Common myeloid progenitor, CD34-positive (primary cell): ENCODE data around the gene GABBR2.

Experiments
- CTCF ChIA-PET: fragments of 350-600 bp; sonication (Branson Sonifier 250); formaldehyde crosslinking; loops from one replicate; lab custom pipeline; 2021; ENCODE audit warnings: antibody characterized with exemption; lab: Charles Lee
- POLR2A ChIA-PET: fragments of 350-600 bp; sonication (Branson Sonifier 250); formaldehyde crosslinking; loops from one replicate; lab custom pipeline; 2021; ENCODE audit warnings: antibody characterized with exemption; lab: Charles Lee
- DNase-seq, 3 donors: peaks; one replicate each; pipeline versions ENCODE4 v3.0.0 to v3.0.0-alpha.2; 2013
- H3K27ac ChIP-seq, 2 experiments: 1 replicate in 1 of 2; 2 replicates in 1 of 2; pipeline ENCODE4 v1.7.0; 2013; ENCODE audit warnings: inconsistent platforms in 2 of 2, low read length in 2 of 2, mild to moderate bottlenecking in 2 of 2, low read depth in 1 of 2, moderate library complexity in 1 of 2; ENCODE audit not compliant: severe bottlenecking in 2 of 2, insufficient read depth in 1 of 2, poor library complexity in 1 of 2
- H3K27me3 ChIP-seq, 5 experiments: replicated peaks in 2 of 5; 1 replicate in 3 of 5; 2 replicates in 2 of 5; pipeline versions ENCODE4 v1.6.1 to v1.7.0; 2013; ENCODE audit warnings: low read length in 4 of 5, mild to moderate bottlenecking in 2 of 5, moderate library complexity in 2 of 5, inconsistent platforms in 1 of 5; ENCODE audit not compliant: insufficient read depth in 5 of 5, control insufficient read depth in 4 of 5
- H3K36me3 ChIP-seq, 4 experiments: 1 replicate in 2 of 4; 2 replicates in 2 of 4; pipeline versions ENCODE4 v1.6.1 to v1.7.0; 2013; ENCODE audit warnings: low read length in 3 of 4, control low read depth in 1 of 4, mild to moderate bottlenecking in 1 of 4; ENCODE audit not compliant: control insufficient read depth in 4 of 4, insufficient read depth in 4 of 4
- H3K4me1 ChIP-seq, 4 experiments: 1 replicate in 3 of 4; 2 replicates in 1 of 4; pipeline versions ENCODE4 v1.6.1 to v1.7.1; 2013; ENCODE audit warnings: low read length in 3 of 4, mild to moderate bottlenecking in 3 of 4, control low read depth in 1 of 4, inconsistent platforms in 1 of 4, moderate library complexity in 1 of 4; ENCODE audit not compliant: control insufficient read depth in 4 of 4, insufficient read depth in 4 of 4; ENCODE audit errors: control extremely low read depth in 1 of 4
- H3K4me3 ChIP-seq, 7 experiments: 1 replicate in 4 of 7; 2 replicates in 3 of 7; pipeline versions ENCODE4 v1.5.1 to v1.7.0; 2013; ENCODE audit warnings: mild to moderate bottlenecking in 7 of 7, low read length in 6 of 7, moderate library complexity in 6 of 7, inconsistent platforms in 2 of 7, low read depth in 2 of 7, control low read depth in 1 of 7; ENCODE audit not compliant: insufficient read depth in 4 of 7, control insufficient read depth in 1 of 7; ENCODE audit errors: extremely low read depth in 1 of 7
- H3K9me3 ChIP-seq, 5 experiments: 1 replicate in 4 of 5; 2 replicates in 1 of 5; pipeline versions ENCODE4 v1.6.1 to v1.7.1; 2013; ENCODE audit warnings: low read length in 4 of 5, mild to moderate bottlenecking in 2 of 5, inconsistent platforms in 1 of 5, low read depth in 1 of 5, moderate library complexity in 1 of 5; ENCODE audit not compliant: control insufficient read depth in 4 of 5, insufficient read depth in 2 of 5; ENCODE audit errors: control extremely low read depth in 1 of 5
- WGBS: methylation state at CpG from one replicate; pipeline ENCODE4 v1.1.5; 2013; ENCODE audit not compliant: insufficient coverage; 5-methylcytosine and 5-hydroxymethylcytosine counted together

GABBR2 gene

DNA sequence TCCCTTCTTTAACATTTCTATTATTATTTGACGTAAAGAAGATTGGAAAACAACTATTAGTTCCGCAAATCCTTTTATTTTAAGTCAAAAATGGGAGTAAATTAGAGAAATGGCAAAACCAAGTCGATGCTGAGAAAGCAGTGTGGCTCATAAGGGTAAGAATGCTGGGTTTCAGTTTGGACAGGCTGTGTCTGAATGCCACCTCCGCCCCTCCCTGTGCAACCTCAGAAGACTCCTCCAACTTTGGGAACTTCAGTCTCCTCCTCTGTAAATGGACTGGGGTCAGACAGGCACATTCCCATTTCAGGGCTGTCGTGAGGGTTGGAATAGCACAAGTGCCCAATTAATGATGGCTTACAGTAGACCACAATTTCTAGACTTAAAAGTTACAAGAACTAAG, 154.0 kb downstream of the GABBR2 start:
- H3K9me3 ChIP-seq: no peaks in the 10 kb centered on the region
- H3K4me1 ChIP-seq: no peaks in the 10 kb centered on the region
- no peaks in the 10 kb centered on the region for H3K36me3 ChIP-seq
- DNase-seq: no peak
- POLR2A ChIA-PET: no interaction called here
- 100% methylated on average over 1 of the region's 5 CpGs for WGBS
- H3K27me3 ChIP-seq: no peaks in the 10 kb centered on the region
- CTCF ChIA-PET: no interaction called here
- H3K4me3 ChIP-seq: no peak overlapping the region
- H3K27ac ChIP-seq: no peak overlapping the region

DNA sequence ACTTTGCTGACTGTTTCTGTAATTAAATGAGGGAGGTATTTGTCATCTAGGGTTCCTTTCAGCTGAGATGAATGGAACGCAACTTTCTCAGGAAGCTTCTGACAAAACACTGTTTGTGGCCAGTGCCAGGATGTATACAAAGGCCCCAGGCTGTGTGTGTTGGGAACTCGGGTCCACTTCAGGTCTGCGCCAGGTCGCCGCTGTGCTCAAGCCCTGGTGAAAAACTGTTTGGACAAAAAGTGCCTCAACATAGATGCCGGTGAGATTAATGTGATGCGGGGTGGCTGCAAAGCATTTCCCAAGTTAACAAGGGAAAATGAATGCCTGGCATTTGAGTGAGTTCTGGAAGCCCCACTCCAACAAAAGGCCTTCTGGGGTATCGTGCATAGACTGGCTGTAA, 156.4 kb downstream of the GABBR2 start:
- WGBS: 91% methylated on average over 7 of the region's 8 CpGs
- Histone ChIP-seq H3K4me1 (no peaks in the 10 kb centered on the region), H3K36me3 (no peaks in the 10 kb centered on the region), H3K27ac (no peak overlapping the region), H3K4me3 (no peak overlapping the region), H3K27me3 (no peaks in the 10 kb centered on the region), H3K9me3 (peaks cover 0 to 4% (median 0%) of the 10 kb centered on the region in 5 experiments)
- POLR2A ChIA-PET: no interaction called here
- CTCF ChIA-PET: interaction anchor here (1.7 kb wide), 1 partner anchor 13 kb away, joined by 4 read pairs; no protein-coding TSS in a partner anchor
- DNase-seq: no peak

DNA sequence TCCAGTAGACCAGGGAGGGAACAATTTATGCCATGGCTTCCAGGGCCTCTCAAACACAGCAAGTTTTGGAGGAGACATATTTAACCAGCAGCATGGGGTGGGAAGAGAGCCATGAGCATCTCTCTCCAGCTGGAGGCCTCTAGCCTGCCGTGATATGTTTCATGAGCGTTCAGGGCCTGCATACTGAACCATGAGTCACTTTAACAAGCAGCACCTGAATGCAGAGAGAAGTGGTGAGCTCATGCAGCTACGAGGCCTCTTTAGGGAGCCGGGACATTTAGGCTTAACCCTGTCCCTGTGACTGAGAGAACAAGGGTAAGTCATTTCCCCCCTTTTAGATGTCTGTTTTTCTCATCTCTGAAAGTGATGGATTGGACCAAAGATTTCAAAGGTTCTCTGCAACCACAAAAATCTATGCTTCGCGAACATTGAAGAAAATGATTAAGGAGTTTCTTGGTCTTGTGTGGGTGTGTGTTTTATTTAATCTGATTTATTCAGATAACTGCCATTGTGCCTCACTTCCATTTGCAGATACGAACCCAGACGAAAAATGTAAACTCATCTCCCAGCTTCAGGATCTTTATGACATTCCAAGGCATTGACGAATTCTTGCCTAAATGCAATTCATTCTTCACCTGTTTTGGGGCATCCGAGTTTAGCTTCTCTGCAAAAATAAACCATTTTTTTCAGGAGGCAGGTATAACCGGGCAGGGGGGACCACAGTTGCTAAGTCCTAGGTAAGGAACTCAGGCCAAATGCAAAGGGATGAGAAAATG, 157.0 kb downstream of the GABBR2 start:
- peaks cover 0 to 4% (median 0%) of the 10 kb centered on the region in 5 experiments for H3K9me3 ChIP-seq
- H3K27me3 ChIP-seq: no peaks in the 10 kb centered on the region
- no peak overlapping the region for H3K4me3 ChIP-seq
- no peaks in the 10 kb centered on the region for H3K4me1 ChIP-seq
- ChIA-PET POLR2A (no interaction called here), CTCF (interaction anchor here (1.7 kb wide), 1 partner anchor 13 kb away, joined by 4 read pairs; no protein-coding TSS in a partner anchor)
- no peaks in the 10 kb centered on the region for H3K36me3 ChIP-seq
- no peak for DNase-seq
- WGBS: 97% methylated on average over 7 of the region's 11 CpGs
- H3K27ac ChIP-seq: no peak overlapping the region

DNA sequence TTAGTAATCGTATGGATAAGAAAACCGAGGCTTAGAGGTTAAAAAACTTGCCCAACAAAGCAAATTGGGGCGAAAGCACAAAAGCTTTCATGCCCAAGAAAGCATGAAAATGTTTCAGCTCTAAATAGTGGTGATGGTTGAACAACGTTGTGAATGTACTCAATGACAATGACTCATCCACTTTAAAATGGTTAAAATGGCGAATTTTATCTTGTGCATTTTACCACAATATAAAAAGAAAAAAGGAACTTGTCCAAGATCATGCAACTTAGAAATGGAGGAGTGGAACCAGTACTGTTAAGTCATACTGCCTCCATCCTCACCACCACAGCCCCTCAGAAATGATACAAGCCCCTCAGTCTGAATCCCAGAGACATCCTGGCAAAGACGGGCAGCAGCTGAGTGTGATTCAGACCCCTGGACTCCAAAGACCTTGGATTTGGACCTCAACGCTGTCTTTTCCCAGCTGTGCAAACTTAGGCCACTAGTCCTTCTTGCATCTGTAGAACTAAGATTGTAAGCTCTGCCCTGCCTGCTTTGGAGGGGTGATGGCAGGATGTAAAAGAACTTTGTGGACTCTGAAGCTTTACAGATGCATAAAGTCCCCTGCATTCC, 158.4 kb downstream of the GABBR2 start:
- H3K4me3 ChIP-seq: no peak overlapping the region
- DNase-seq: peak; percentile 43 to 84 (median 78)
- ChIA-PET CTCF (no interaction called here), POLR2A (no interaction called here)
- peaks cover 0 to 4% (median 0%) of the 10 kb centered on the region in 5 experiments for H3K9me3 ChIP-seq
- no peaks in the 10 kb centered on the region for H3K27me3 ChIP-seq
- no peaks in the 10 kb centered on the region for H3K4me1 ChIP-seq
- no peak overlapping the region for H3K27ac ChIP-seq
- 100% methylated on average over 1 of the region's 7 CpGs for WGBS
- H3K36me3 ChIP-seq: no peaks in the 10 kb centered on the region

DNA sequence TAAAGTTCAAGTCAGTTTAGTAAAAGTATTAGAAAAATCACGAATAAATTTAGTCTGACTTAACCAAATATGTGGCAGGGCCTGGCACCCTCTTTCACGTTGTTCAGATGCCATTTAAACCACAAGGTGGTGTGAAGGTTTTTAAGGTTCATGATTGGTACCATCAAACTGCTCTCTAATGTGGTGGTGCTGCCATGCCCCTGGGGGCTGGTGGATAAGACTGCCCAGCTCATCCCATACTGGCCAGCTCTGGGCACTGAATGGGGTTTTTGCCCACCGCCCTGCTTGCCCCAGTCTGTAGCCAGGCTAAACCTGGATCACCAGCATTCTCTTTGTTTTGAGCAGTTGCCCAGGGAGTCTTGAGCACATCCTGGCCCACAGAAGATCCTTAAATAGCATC, 159.3 kb downstream of the GABBR2 start:
- Histone ChIP-seq H3K4me3 (no peak overlapping the region), H3K4me1 (no peaks in the 10 kb centered on the region), H3K36me3 (no peaks in the 10 kb centered on the region), H3K27me3 (no peaks in the 10 kb centered on the region), H3K9me3 (peaks cover 0 to 4% (median 0%) of the 10 kb centered on the region in 5 experiments), H3K27ac (no peak overlapping the region)
- WGBS: 93% methylated on average over 2 of the region's 3 CpGs
- DNase-seq: no peak
- CTCF ChIA-PET: no interaction called here
- POLR2A ChIA-PET: no interaction called here

DNA sequence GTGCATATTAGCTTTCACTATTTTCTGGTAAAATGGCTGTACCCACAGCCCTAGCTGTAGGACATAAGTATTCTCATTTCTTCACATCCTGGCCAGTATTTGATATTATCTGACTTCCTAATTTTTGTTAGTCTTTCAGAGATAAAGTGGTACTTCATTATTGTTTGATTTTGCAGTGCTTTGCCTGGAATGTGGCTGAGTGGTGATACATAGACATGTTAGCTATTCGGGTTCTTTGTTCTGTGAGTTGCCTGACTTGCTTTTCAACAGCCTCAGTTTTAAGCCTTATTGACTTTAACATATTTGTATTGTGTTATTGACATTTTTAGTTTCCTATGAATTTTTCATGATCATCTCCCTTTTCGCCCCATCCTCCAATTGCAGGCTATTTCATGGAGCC, 161.1 kb downstream of the GABBR2 start:
- no peaks in the 10 kb centered on the region for H3K36me3 ChIP-seq
- CTCF ChIA-PET: no interaction called here
- POLR2A ChIA-PET: no interaction called here
- H3K27ac ChIP-seq: no peak overlapping the region
- H3K4me3 ChIP-seq: no peak overlapping the region
- no peak for DNase-seq
- WGBS: no CpG with 5 or more reads among the region's 2 CpGs
- H3K27me3 ChIP-seq: no peaks in the 10 kb centered on the region
- peaks cover 0 to 3% (median 0%) of the 10 kb centered on the region in 4 experiments for H3K4me1 ChIP-seq
- peaks cover 0 to 4% (median 0%) of the 10 kb centered on the region in 5 experiments for H3K9me3 ChIP-seq

DNA sequence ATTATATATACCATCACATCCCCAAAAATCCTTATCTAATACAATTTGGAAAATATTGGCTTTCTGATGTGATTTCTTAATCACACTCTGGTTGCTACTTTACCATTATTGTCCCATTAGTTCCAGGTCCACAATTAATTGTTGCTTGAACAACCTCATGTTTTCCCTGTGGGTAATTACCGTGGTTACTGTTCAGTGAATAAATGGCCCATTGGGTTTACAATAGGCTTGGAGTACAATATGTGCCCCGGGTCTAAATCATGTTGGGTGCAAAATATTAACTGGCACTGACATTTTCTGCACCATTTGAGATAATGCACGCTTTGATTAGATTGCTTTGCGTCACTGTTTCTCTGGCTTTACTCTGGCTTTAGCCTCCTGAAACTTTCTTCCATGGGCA, 163.7 kb downstream of the GABBR2 start:
- CTCF ChIA-PET: no interaction called here
- WGBS: 91% methylated on average over 4 of the region's 4 CpGs

More for the DNA sequence above, 163.7 kb downstream of the GABBR2 start:
- Histone ChIP-seq H3K4me1 (peaks cover 0 to 3% (median 0%) of the 10 kb centered on the region in 4 experiments), H3K36me3 (no peaks in the 10 kb centered on the region), H3K4me3 (no peak overlapping the region), H3K27ac (no peak overlapping the region), H3K9me3 (peaks cover 0 to 4% (median 0%) of the 10 kb centered on the region in 5 experiments), H3K27me3 (peaks cover 0 to 4% (median 0%) of the 10 kb centered on the region in 5 experiments)
- DNase-seq: no peak
- POLR2A ChIA-PET: no interaction called here
